Measurements from ENCODE around the gene SLC39A9. TPM values are rescaled to one million over a fixed set of nuclear protein-coding genes. Genes with fewer than 3 reads are reported as not detected.

The SLC39A9 gene
- total RNA-seq (2014; rRNA removed; shearing (Covaris generic)) (70.4 and 86.5 TPM in 2 replicates), total RNA-seq (2022) (91.7 and 96.6 TPM in 2 replicates), Bru-seq, nascent RNA (percentile 83 among the genes with signal in this experiment), BruChase-seq, experiment 1, labeled RNA remaining after a 6-hour chase (percentile 87 among the genes with signal in this experiment), BruChase-seq, experiment 2, labeled RNA remaining after a 2-hour chase (percentile 88 among the genes with signal in this experiment)
- long read RNA-seq, full-length matches to known transcripts: 46 of 125 reads
- long read RNA-seq, partial matches to known transcripts: 51 of 125 reads
- long read RNA-seq, other reads (novel, unspliced or antisense): 28 of 125 reads

- intact Hi-C loops (cut with micrococcal nuclease; ENCODE audit: unreplicated experiment): loop anchor here (1.0 to 5.0 kb wide), 4 partner anchors 44 to 245 kb away; partner anchors contain the start of gene DCAF5
- H3K9me2 ChIP-seq (ENCODE audit: insufficient read depth, low read length): no peaks in the 10 kb centered on the region
- peak within 1 kb of the TSS; percentile 48 for H2AFZ ChIP-seq (ENCODE audit: low read length)
- peaks cover 42% of the 10 kb centered on the region for H3K36me3 ChIP-seq (ENCODE audit: insufficient read depth, low read length)
- H3K4me1 ChIP-seq (ENCODE audit: insufficient read depth, low read length, poor library complexity, severe bottlenecking): peaks cover 57% of the 10 kb centered on the region
- peak; percentile 99 for DNase-seq (ENCODE audit: low spot score)
- peaks cover 95% of the 10 kb centered on the region for H3K79me2 ChIP-seq (ENCODE audit: insufficient read depth, low read depth, low read length)
- no TSS peak for BruUV-seq (replicated peaks)
- H3K9me3 ChIP-seq (ENCODE audit: low read length): no peaks in the 10 kb centered on the region
- CTCF ChIA-PET (ENCODE audit: unreplicated experiment): no interaction called here
- TF ChIP-seq EZH2phosphoT487 (IDR thresholded peaks at IDR 0.05; ENCODE audit: borderline replicate concordance, low read depth, low read length) (no peak), CTCF (conservative IDR thresholded peaks at IDR 0.05; ENCODE audit: low read length) (no peak)
- H3K4me2 ChIP-seq (ENCODE audit: low read length): peak within 1 kb of the TSS; percentile 93
- POLR2A ChIA-PET: interaction anchor here (0.6 to 3.9 kb wide), 14 partner anchors 10 to 215 kb away, joined by 3 to 28 read pairs (median 3); no protein-coding TSS in a partner anchor
- peaks cover 43% of the 10 kb centered on the region for H4K20me1 ChIP-seq (ENCODE audit: insufficient read depth, low read length)
- peak within 1 kb of the TSS; percentile 82 for H3K4me3 ChIP-seq (ENCODE audit: low read depth, low read length, poor library complexity, severe bottlenecking)
- H3K27ac ChIP-seq (ENCODE audit: low read depth, low read length, poor library complexity, severe bottlenecking): peak within 1 kb of the TSS; percentile 75
Measured at GRCh38 chr14:69398053-69398817, at the start of gene SLC39A9, which contains the start of gene ERH. Gene SLC39A9, plus strand, starts transcription at chr14:69398692. Its CDS starts 678 bp downstream, at chr14:69399370. Gene ERH, minus strand, starts transcription at chr14:69398299. Its CDS starts 66 bp downstream, at chr14:69398233.

GRCh38 chr14:69349091-69349777, 49.3 kb upstream of the SLC39A9 start:
- intact Hi-C loops (cut with micrococcal nuclease; ENCODE audit: unreplicated experiment): no loop called here
- no peaks in the 10 kb centered on the region for H3K9me2 ChIP-seq (ENCODE audit: insufficient read depth, low read length)
- H2AFZ ChIP-seq (ENCODE audit: low read length): no peak overlapping the region
- no peaks in the 10 kb centered on the region for H3K79me2 ChIP-seq (ENCODE audit: insufficient read depth, low read depth, low read length)
- H4K20me1 ChIP-seq (ENCODE audit: insufficient read depth, low read length): no peaks in the 10 kb centered on the region
- POLR2A ChIA-PET: no interaction called here
- no peak for DNase-seq (ENCODE audit: low spot score)
- no peaks in the 10 kb centered on the region for H3K36me3 ChIP-seq (ENCODE audit: insufficient read depth, low read length)
- TF ChIP-seq CTCF (conservative IDR thresholded peaks at IDR 0.05; ENCODE audit: low read length) (no peak), EZH2phosphoT487 (IDR thresholded peaks at IDR 0.05; ENCODE audit: borderline replicate concordance, low read depth, low read length) (no peak)
- H3K4me2 ChIP-seq (ENCODE audit: low read length): no peak overlapping the region
- H3K4me1 ChIP-seq (ENCODE audit: insufficient read depth, low read length, poor library complexity, severe bottlenecking): peaks cover 15% of the 10 kb centered on the region
- CTCF ChIA-PET (ENCODE audit: unreplicated experiment): no interaction called here
- H3K4me3 ChIP-seq (ENCODE audit: low read depth, low read length, poor library complexity, severe bottlenecking): no peak overlapping the region
- BruUV-seq (replicated peaks): no TSS peak
- H3K9me3 ChIP-seq (ENCODE audit: low read length): no peaks in the 10 kb centered on the region
- H3K27ac ChIP-seq (ENCODE audit: low read depth, low read length, poor library complexity, severe bottlenecking): no peak overlapping the region

Measured in OCI-LY7 (cell line).